Omental fat pad (tissue), 4 donors: ENCODE measurements around the gene BSG. TPM values are rescaled to one million over a fixed set of nuclear protein-coding genes. Genes with fewer than 3 reads are reported as not detected.

Experiments
- ATAC-seq: fragments of 150-250 bp; one replicate; pipeline ENCODE4 v1.9.1; 2016; ENCODE audit warnings: mild to moderate bottlenecking, moderate library complexity; ENCODE audit not compliant: low FRiP score
- DNase-seq: peaks from one replicate; pipeline ENCODE4 v3.0.0-alpha.2; 2019; ENCODE audit warnings: low spot score
- total RNA-seq, 4 donors: library from RNA; depleted of rRNA; stranded (reverse); fragments of >200 nt; gene quantifications; one replicate each; pipeline ENCODE4 v1.1.0, GENCODE V29; 2016
- TF ChIP-seq, protein P1 (sequence below), 3 donors: fragments of 450-650 bp; IDR thresholded peaks; one replicate each; pipeline ENCODE4 v1.5.1; 2016 to 2017; ENCODE audit warnings: antibody characterized with exemption in 3 of 3, mild to moderate bottlenecking in 3 of 3, moderate library complexity in 2 of 3

The BSG gene
- total RNA-seq, 4 donors from 2014 or later: 331 to 521 (median 417) TPM

DNA sequence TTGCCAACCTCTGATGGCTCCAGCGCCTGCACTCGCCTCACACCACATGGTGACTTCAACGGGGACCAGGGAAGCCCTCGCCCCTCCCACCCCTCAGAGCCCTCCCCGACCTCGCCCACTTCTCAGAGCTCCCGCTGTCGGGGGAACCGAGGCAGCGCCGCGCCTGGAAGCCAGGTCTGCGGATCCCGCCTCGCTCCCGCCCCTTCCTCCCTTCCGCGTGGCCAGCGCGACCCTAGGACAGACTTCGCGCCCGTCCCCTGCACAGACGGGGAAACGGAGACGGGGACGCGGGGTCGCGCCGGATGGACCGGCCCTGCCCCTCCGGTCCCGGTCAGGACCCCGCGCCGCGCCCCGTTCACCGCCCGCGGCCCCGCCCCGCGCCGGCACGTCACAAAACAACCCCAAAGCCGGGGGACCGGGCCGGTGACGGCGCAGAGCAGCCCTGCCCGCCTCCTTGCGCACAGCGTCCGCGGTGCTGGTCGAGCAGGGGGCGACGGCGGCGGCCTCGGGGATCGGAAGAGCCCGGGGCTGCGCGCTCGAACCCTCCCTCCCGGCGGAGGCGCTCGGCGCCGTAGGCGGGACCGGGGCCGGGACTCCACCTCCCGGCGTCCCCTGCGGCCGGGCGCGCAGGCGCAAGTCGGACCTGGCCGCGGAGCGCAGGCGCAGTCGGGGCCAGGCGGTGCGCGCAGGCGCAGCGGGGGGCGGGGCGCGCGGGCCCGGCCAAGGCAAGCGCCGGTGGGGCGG is 41.2 kb upstream of the BSG start:
- no peak for DNase-seq
- TF ChIP-seq, protein P1, sequence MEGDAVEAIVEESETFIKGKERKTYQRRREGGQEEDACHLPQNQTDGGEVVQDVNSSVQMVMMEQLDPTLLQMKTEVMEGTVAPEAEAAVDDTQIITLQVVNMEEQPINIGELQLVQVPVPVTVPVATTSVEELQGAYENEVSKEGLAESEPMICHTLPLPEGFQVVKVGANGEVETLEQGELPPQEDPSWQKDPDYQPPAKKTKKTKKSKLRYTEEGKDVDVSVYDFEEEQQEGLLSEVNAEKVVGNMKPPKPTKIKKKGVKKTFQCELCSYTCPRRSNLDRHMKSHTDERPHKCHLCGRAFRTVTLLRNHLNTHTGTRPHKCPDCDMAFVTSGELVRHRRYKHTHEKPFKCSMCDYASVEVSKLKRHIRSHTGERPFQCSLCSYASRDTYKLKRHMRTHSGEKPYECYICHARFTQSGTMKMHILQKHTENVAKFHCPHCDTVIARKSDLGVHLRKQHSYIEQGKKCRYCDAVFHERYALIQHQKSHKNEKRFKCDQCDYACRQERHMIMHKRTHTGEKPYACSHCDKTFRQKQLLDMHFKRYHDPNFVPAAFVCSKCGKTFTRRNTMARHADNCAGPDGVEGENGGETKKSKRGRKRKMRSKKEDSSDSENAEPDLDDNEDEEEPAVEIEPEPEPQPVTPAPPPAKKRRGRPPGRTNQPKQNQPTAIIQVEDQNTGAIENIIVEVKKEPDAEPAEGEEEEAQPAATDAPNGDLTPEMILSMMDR (IDR thresholded peaks at IDR 0.05): no peak
- ATAC-seq: peak; percentile 89

GRCh38 chr19:531753-532560 is 40.4 kb upstream of the BSG start, which contains the start of gene CDC34:
Gene CDC34 (plus strand): TSS chr19:531760. CDS start chr19:531932, 172 bp downstream.
- no peak for DNase-seq
- peak; percentile 5 for ATAC-seq
- TF ChIP-seq, protein P1 (IDR thresholded peaks at IDR 0.05): no peak

DNA sequence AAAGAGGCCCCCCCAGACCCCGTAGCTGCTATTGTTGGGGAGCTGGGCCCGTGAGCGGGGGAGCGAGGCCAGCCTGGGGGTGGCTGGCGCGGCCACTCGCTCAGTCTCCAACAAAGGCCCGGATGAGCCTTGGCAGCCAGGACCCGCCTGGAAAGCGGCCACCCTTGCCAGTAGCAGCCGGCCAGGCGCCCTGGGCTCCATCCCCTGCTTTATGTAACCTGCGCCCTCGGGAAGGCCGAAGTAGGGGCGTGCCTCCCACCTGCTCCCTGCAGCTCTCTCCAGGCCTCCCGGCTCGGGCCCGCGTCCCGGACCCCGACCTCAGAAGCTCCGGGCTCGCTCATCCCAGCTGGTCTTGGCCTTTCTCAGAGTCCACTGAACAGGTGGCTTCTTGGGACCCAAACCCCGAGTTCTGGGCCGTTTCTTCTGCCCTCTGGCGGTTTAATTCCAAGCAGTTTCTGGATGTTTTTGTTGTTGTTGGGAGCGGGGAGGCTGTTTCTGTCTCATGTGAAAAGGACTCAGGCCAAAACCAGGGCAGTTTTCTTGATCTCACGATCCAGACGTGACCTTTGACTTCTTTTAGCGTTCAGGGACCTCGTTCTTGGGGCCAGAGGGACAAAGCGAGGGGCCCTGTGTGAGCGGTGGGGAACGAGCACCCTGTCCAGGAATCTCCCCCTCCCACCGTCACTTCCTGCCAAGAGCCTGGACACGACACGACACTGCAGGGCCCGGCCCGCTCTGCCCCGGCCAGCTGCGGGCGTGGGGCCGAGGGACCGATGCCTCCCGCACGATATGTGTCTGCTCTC is 39.6 kb upstream of the BSG start:
- peak; percentile 8 for ATAC-seq
- TF ChIP-seq, protein P1 (IDR thresholded peaks at IDR 0.05): peak in 1 of 3 donors; percentile 4
- DNase-seq: no peak

DNA sequence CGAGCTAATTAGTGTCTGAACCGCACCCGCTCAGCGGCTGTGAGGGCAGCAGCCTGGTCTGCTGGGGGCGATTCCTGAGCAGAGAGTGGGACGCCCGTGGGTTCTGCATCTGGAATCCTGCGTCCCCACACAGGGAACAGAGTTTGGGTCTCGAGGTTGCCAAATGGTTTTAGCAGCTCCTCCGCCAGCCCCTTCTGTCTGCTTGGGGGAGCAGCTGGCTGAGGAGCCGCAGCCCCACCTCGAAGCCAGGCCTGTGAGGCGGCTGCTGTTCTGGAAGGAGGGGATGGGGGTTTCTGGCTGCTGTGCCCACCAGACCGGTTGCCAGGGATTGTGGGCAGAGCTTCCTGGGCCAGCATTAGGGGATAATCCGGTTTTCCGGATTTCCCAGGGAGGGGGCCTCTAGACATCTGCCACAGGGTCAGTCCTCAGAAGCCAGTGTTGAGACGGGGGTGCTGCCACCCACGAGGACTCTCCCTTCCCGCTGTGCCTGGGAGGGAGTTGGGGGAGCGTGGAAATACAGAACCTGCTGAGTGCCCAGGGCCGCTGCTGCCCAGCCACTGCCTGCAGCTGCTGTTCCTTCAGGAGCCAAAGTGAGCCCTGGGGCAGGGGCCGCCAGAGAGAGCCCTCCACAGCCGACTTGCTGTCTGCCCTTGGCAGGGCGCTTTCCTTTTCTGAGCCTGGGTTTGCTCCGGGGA is 38.9 kb upstream of the BSG start:
- TF ChIP-seq, protein P1 (IDR thresholded peaks at IDR 0.05): no peak
- DNase-seq (no peak), ATAC-seq (no peak)

DNA sequence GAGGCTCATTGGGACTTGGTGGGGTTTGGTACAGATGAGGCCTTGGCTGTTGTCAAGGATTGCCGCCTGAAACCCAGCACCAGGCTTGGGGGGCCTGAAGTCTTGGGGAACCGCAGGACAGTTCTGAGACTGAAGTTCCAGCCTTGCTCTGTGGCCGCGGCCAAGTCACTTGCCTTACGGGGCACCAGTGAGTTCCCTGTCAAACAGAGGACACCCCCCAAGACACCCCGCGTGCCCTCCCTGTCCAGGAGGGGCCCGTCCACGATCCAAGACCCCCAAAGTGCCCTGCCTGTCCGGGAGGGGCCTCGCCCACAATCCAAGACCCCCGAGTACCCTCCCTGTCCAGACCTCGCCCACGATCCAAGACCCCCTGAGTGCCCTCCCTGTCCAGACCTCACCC is 38.3 kb upstream of the BSG start:
- TF ChIP-seq, protein P1 (IDR thresholded peaks at IDR 0.05): no peak
- DNase-seq: no peak
- ATAC-seq: no peak
